Activated naive CD4-positive, alpha-beta T cell treated with anti-CD3 and anti-CD28 coated beads, Interleukin-2, amount 50 U/mL, for 24 hours (primary cell): ENCODE measurements around the gene HEATR9.

Source experiments
- H3K27ac Mint-ChIP-seq: one replicate; pipeline ENCODE4 v1.8.0; 2021; ENCODE audit warnings: mild to moderate bottlenecking, mixed read lengths
- H3K27me3 Mint-ChIP-seq: one replicate; pipeline ENCODE4 v1.8.0; 2021; ENCODE audit warnings: mixed read lengths
- H3K36me3 Mint-ChIP-seq: one replicate; pipeline ENCODE4 v1.8.0; 2021; ENCODE audit warnings: mixed read lengths
- H3K4me1 Mint-ChIP-seq: one replicate; pipeline ENCODE4 v1.8.0; 2021; ENCODE audit warnings: mixed read lengths
- H3K4me3 Mint-ChIP-seq: one replicate; pipeline ENCODE4 v1.8.0; 2021; ENCODE audit warnings: mild to moderate bottlenecking, mixed read lengths
- H3K9me3 Mint-ChIP-seq: one replicate; pipeline ENCODE4 v1.8.0; 2021; ENCODE audit warnings: mixed read lengths

The HEATR9 gene, protein sequence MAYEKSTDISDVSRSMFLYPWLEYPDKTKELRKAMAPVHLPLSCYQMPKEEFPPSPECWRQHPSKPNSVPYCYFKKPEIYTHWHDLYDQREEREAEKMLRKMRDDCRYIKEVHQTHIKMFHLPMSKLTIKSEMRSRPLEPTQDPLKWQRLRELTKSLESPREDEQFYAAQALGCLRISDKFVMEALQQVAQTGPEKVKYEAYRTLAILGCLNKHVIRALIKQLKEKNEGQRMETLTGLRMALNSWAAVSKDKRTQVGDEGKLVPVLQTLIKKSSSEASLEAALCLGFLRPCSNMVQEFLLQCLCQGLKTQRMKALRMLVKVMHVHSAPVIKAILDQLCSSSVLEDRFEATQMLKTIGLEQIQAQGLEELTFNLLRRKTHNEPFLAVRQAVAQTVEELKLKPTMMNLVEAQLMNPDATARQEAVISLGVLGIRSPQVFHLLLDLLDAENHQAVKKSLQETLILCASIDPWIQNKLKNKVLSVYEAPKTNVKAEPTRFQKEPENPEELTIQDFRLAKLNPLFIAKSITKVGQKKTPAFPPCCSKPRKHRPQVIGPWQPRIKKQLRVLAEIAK

GRCh38 chr17:35868737-35869136 lies at the start of gene HEATR9:
Gene HEATR9 (minus strand): TSS chr17:35868891. CDS start chr17:35868742, 149 bp downstream.
- H3K4me1 Mint-ChIP-seq = peaks cover 15% of the 10 kb centered on the region
- no peaks in the 10 kb centered on the region for H3K27me3 Mint-ChIP-seq
- no peak within 1 kb of the TSS for H3K4me3 Mint-ChIP-seq
- H3K27ac Mint-ChIP-seq = no peak within 1 kb of the TSS
- H3K9me3 Mint-ChIP-seq = no peaks in the 10 kb centered on the region
- peaks cover 1% of the 10 kb centered on the region for H3K36me3 Mint-ChIP-seq

DNA sequence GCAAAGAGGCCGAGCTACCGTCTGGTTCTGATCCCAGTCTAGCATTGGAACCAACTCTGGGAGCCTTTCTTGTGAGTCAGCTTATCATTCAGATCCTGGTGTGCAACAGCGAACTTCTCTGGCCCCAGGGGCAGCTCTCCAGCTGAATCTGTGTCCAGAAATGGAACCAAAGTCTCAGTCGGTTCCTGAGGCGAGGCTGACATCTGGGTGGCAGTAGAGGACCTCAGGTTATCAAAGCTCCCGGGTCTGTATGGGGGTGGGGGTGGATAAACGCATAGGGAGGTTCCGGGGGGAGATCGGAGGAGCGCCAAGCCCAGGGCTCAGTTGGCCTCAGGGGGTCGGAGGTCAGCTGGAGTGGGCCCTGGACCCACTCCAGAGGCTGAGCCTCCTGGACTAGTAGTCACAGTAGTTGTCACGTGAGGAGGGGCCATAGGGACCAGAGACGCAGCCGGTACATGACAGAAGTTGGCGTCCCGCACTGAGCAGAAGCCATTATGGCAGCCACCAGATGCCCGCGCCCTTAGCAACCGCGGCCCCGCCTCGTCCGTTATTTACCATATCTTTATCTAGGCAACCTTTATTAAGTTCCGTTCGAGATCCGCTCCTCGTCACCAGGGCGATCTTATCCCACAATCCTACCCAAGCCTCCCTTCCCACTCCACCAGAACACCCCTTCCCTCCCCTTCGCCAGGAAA lies 49.0 kb upstream of the HEATR9 start:
- Mint-ChIP-seq H3K27me3 (no peaks in the 10 kb centered on the region), H3K4me1 (peaks cover 4% of the 10 kb centered on the region), H3K4me3 (no peak overlapping the region), H3K27ac (no peak overlapping the region), H3K36me3 (no peaks in the 10 kb centered on the region), H3K9me3 (no peaks in the 10 kb centered on the region)

- Mint-ChIP-seq H3K4me1 (peaks cover 4% of the 10 kb centered on the region), H3K27ac (no peak overlapping the region), H3K27me3 (no peaks in the 10 kb centered on the region), H3K36me3 (no peaks in the 10 kb centered on the region), H3K9me3 (no peaks in the 10 kb centered on the region), H3K4me3 (no peak overlapping the region)
Measured at GRCh38 chr17:35915153-35915964, 46.7 kb upstream of the HEATR9 start.

DNA sequence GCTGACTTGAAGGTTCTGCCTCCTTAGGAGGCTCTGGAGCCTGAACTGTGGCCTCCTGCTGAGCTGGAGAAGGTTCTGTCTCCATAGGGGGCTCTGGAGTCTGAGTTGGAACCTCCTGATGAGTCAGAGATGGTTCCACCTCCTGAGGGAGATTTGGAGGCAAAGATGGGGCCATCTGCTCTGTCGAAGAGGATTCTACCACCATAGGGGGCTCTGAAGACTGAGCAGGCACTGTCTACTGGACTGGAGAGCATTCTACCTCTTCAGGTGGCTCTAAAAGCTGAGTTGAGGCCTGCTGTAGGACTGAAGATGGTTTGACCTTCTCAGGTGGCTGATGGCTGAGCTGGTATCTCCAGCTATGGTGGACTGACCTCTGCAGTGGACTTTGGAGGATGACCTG lies 45.7 kb upstream of the HEATR9 start:
- Mint-ChIP-seq H3K27ac (no peak overlapping the region), H3K4me3 (no peak overlapping the region), H3K9me3 (no peaks in the 10 kb centered on the region), H3K36me3 (no peaks in the 10 kb centered on the region), H3K27me3 (no peaks in the 10 kb centered on the region), H3K4me1 (no peaks in the 10 kb centered on the region)

DNA sequence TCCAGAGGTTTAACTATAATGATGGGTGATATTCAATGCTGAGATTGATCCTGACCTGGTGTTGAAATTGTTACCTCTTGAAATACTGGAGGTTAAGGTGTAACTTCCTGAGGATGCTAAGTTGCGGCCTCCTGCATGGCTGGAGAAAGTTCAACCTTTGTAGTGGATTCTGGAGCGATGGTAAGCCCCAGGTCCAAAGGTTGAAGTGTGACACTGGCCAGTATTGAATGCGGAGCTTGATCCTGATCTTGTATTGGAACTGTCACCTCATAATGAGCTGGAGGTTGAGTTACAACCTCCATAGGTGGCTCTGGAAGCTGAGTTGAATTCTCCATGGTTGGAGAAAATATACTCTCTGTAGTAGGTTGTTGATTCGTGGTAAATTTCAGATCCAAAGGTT lies 44.9 kb upstream of the HEATR9 start:
- Mint-ChIP-seq H3K9me3 (no peaks in the 10 kb centered on the region), H3K27ac (no peak overlapping the region), H3K4me1 (no peaks in the 10 kb centered on the region), H3K4me3 (no peak overlapping the region), H3K36me3 (no peaks in the 10 kb centered on the region), H3K27me3 (no peaks in the 10 kb centered on the region)

DNA sequence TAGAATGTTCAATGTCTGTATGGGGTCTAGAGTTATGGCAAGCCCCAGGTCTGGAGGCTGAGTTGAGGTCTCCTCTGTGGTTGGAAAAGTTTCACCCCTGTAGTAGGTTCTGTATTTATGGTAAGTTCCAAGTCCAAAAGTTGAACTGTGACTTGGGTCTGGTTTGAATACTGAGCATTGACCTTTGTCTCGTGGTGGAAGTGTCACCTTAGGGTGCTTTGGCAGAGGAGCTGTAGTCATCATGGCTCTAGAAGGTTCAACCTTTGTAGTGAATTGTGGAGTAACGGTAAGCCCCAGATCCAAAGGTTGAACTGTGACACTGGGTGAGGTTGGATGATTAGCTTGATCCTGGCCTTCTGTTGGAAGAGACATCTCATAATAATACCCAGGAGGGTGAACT lies 44.3 kb upstream of the HEATR9 start:
- no peak overlapping the region for H3K27ac Mint-ChIP-seq

GRCh38 chr17:35912339-35912912 lies 43.7 kb upstream of the HEATR9 start:
- no peaks in the 10 kb centered on the region for H3K4me1 Mint-ChIP-seq

More for the DNA sequence above, 44.3 kb upstream of the HEATR9 start:
- H3K9me3 Mint-ChIP-seq = no peaks in the 10 kb centered on the region
- no peaks in the 10 kb centered on the region for H3K4me1 Mint-ChIP-seq
- no peaks in the 10 kb centered on the region for H3K36me3 Mint-ChIP-seq
- no peaks in the 10 kb centered on the region for H3K27me3 Mint-ChIP-seq
- H3K4me3 Mint-ChIP-seq = no peak overlapping the region

DNA sequence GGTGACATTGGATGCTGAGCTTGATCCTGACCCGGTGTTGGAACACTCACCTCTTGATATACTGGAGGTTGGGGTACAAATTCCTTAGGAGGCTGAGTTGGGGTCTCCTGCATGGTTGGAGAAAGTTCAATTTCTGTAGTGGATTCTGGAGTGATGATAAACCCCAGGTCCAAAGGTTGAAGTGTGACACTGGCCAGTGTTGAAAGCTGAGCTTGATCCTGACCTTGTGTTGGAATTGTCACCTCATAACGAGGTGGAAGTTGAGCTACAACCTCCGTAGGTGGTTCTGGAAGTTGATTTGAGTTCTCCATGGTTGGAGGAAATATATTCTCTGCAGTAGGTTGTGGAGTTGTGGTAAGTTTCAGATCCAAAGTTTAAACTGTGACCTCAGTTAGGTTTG lies 40.7 kb upstream of the HEATR9 start:
- Mint-ChIP-seq H3K4me1 (no peaks in the 10 kb centered on the region), H3K27ac (no peak overlapping the region), H3K9me3 (no peaks in the 10 kb centered on the region), H3K36me3 (no peaks in the 10 kb centered on the region), H3K27me3 (no peaks in the 10 kb centered on the region), H3K4me3 (no peak overlapping the region)

More at GRCh38 chr17:35912339-35912912, 43.7 kb upstream of the HEATR9 start:
- no peak overlapping the region for H3K4me3 Mint-ChIP-seq
- H3K27ac Mint-ChIP-seq = no peak overlapping the region
- no peaks in the 10 kb centered on the region for H3K36me3 Mint-ChIP-seq
- no peaks in the 10 kb centered on the region for H3K9me3 Mint-ChIP-seq
- H3K27me3 Mint-ChIP-seq = no peaks in the 10 kb centered on the region

DNA sequence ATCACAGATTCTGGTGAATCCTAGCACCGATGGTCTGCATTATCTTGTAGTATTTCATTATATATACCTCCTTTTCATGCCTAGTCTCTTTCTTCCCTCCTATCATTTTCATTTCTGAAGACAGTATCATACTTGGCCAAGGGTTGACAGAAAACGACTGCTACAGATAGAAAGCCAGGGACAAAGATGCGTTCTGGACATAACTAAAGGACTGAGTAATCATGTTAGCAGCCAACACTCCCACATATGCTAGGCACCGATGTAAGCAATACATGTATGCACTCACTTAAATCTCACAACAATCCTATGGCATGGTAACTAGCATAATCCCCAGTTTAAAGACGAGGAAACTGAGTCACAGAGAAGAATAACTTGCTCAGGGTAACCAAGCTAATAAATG lies 39.0 kb upstream of the HEATR9 start:
- Mint-ChIP-seq H3K27me3 (no peaks in the 10 kb centered on the region), H3K4me3 (no peak overlapping the region), H3K36me3 (no peaks in the 10 kb centered on the region), H3K27ac (no peak overlapping the region), H3K4me1 (no peaks in the 10 kb centered on the region), H3K9me3 (no peaks in the 10 kb centered on the region)

DNA sequence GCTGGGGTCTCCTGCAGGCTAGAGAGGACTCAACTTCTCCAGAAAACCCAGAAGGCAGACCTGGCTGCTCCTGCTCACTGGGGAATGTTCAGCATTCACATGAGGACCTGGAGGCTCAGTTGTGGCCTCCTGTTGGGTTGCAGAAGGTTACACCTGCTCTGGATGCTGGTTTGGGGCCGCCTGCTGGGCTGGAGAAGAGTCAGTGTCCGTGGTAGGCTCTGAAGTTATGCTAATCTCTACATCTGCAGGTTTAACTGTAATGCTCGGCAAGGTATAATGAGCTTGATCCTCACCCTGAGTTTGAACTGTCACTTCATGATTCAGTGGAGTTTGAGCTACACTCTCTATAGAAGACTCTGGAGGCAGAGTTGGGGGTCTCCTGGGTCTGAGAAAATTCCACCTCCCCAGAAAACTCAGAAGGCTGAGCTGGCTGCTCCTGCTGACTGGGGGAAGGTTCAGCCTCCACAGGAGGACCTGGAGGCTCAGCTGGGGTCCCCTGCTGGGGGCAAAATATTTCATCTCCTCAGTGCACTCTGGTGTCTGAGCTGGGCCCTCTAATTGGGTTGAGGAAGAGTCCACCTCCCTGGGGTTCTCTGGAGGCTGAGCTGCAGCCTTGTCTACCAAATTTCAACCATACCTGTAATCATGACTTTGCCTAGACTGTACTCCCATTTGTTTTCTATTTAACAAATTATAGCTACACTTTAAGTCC lies 38.4 kb upstream of the HEATR9 start:
- no peak overlapping the region for H3K4me3 Mint-ChIP-seq
- H3K4me1 Mint-ChIP-seq = no peaks in the 10 kb centered on the region
- no peak overlapping the region for H3K27ac Mint-ChIP-seq
- H3K27me3 Mint-ChIP-seq = no peaks in the 10 kb centered on the region
- H3K36me3 Mint-ChIP-seq = no peaks in the 10 kb centered on the region
- H3K9me3 Mint-ChIP-seq = no peaks in the 10 kb centered on the region

DNA sequence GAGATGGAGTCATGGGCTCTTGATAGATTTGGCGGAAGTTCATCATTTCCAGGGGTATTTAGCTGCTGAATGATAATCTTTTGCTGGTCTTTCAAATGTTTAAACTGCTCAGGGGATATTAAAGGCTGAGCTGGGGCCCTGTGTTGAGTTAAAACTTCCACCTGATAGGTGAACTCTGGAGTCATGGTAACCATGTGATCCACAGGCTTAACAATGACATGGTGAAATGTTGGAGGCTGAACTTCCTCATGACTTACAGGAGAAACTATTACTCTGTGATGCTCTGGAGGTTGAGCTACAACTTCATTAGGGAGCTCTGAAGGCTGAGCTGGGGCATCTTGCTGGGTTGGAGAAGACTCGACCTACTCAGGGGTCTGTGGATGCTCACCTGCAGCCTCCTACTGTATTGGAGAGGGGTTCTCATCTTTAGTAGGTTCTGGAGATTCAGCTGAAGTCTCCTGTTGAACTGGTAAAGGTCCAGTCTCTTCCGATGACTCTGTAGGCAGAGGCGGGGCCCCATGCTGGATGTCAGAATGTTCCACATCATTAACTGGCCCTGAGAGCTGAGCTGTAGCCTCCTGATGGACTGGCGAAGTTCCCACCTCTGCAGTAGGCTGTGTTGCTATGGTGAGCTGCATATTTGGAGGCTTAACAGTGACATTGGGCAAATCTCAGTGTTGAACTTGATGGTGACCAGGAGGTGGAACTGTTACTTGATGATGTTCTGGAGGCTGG lies 37.7 kb upstream of the HEATR9 start:
- H3K27ac Mint-ChIP-seq = no peak overlapping the region
- no peaks in the 10 kb centered on the region for H3K9me3 Mint-ChIP-seq
- H3K36me3 Mint-ChIP-seq = no peaks in the 10 kb centered on the region
- no peak overlapping the region for H3K4me3 Mint-ChIP-seq
- no peaks in the 10 kb centered on the region for H3K4me1 Mint-ChIP-seq
- no peaks in the 10 kb centered on the region for H3K27me3 Mint-ChIP-seq

- peaks cover 9% of the 10 kb centered on the region for H3K4me1 Mint-ChIP-seq
- H3K27me3 Mint-ChIP-seq = peaks cover 3% of the 10 kb centered on the region
- H3K27ac Mint-ChIP-seq = no peak overlapping the region
- no peaks in the 10 kb centered on the region for H3K9me3 Mint-ChIP-seq
- H3K36me3 Mint-ChIP-seq = no peaks in the 10 kb centered on the region
- H3K4me3 Mint-ChIP-seq = no peak overlapping the region
Measured at GRCh38 chr17:35903451-35903850, 34.8 kb upstream of the HEATR9 start.

DNA sequence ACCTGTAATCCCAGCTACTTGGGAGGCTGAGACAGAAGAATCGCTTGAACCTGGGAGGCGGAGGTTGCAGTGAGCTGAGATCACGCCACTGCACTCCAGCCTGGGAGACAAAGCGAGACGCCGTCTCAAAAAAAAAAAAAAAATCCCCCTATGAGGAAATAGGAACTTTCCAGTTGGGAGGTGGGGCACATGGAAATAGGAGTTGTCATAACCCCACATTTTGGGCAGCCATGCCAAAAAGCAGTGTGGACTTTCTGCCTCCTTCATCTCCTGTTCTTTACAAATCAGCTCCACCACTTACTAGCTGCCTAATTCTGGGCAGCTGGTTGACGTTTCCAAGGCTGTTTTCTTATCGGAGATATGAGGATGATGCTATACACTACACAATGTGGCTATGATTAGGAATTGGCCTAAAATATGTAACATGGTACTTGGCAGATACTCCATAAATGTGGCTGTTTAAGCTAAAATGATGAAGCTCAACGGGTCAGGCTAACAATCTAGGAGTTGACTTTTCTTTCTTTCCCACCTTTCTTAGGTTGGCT lies 33.0 kb upstream of the HEATR9 start:
- Mint-ChIP-seq H3K9me3 (no peaks in the 10 kb centered on the region), H3K27me3 (peaks cover 3% of the 10 kb centered on the region), H3K27ac (no peak overlapping the region), H3K36me3 (no peaks in the 10 kb centered on the region), H3K4me1 (peaks cover 14% of the 10 kb centered on the region), H3K4me3 (no peak overlapping the region)
